Right lobe of liver (tissue), 4 donors: Measurements from ENCODE around the gene ARMH3.

ENCODE experiments used
- POLR2A ChIP-seq: fragments of 450-650 bp; IDR thresholded peaks from one replicate; pipeline ENCODE4 v1.6.1; 2017; ENCODE audit warnings: antibody characterized with exemption, mild to moderate bottlenecking
- TF ChIP-seq, protein P1 (sequence below), 4 donors: fragments of 200-600 bp in 3 of 4; fragments of 450-650 bp in 1 of 4; IDR thresholded peaks; one replicate each; pipeline versions ENCODE4 v1.5.1 to v1.8.0; 2016 to 2022; ENCODE audit warnings: antibody characterized with exemption in 4 of 4, mild to moderate bottlenecking in 2 of 4
- donor health status: DM: no; HTN: no; CAD: no.
- donor health status: DM: no; HTN: no; CAD: no.
- donor health status: DM: no; HTN: yes; CAD: no.

DNA sequence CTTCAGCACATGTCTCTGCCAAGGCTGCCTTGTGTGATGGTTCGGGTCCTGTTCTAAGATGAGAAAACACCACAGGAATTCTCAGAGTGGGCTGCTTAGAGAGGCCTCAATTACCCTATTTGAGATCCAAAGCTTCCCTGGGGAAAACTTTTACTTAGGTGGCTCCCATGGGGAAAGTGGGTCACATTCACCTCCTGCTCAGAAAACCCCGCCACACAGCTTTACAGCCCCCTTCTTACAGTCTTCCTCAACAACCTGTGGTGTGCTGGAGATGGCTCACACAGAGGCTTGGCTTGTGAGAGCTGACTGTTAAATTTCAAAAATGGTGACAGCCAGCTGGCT is 175.8 kb downstream of the ARMH3 start:
- TF ChIP-seq, protein P1, sequence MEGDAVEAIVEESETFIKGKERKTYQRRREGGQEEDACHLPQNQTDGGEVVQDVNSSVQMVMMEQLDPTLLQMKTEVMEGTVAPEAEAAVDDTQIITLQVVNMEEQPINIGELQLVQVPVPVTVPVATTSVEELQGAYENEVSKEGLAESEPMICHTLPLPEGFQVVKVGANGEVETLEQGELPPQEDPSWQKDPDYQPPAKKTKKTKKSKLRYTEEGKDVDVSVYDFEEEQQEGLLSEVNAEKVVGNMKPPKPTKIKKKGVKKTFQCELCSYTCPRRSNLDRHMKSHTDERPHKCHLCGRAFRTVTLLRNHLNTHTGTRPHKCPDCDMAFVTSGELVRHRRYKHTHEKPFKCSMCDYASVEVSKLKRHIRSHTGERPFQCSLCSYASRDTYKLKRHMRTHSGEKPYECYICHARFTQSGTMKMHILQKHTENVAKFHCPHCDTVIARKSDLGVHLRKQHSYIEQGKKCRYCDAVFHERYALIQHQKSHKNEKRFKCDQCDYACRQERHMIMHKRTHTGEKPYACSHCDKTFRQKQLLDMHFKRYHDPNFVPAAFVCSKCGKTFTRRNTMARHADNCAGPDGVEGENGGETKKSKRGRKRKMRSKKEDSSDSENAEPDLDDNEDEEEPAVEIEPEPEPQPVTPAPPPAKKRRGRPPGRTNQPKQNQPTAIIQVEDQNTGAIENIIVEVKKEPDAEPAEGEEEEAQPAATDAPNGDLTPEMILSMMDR (IDR thresholded peaks at IDR 0.05): no peak
- TF ChIP-seq POLR2A: no peak
